ENCODE results near the gene ESR2.
"Not testable (repeated sequence)": the region's sequence is repeated elsewhere in the genome, so short reads cannot be mapped to it uniquely, and the experiment has no call there.

ESR2 gene

DNA sequence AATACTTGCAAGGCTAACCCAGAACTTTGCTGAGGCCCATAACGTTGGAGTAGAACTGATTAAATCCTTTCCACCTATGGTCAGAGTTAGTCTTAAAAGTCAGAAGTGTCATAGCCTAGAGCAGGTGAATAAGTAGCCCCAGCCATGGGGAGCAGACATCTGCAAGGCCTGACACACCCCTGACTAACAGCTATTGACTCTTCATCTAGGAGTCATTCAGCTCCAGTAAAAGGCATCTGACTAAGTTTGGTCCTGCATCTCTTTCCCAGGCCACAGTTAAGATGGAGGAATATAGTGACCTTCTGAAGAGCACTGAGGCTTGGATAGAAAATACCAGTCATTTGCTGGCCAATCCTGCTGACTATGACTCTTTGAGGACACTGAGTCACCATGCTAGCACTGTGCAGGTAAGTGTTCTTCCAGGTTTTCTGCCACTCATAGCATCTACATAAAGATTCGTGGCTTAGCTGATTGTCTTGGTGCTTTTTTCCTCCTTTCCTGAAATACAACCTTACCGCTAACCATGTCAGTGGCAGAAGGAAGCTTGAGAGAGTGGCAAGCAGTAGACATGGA lies 212.9 kb downstream of the ESR2 start:
- DNase-seq (ENCODE audit: low read depth), result no peak

DNA sequence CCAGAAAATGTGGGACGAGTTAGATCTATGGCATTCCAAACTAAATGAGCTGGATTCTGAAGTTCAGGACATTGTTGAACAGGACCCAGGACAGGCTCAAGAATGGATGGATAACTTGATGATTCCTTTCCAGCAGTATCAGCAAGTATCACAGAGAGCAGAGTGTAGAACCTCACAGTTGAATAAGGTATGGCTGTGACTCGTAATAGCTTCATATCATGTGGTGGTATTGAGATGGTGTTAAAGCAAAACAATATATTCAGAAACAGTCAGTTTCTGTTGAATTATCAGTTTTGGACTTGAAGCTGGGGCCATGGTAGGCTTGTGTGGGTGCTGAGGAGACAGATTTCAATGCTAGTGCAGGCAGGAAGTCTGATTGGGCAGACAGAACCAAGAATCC lies 213.7 kb downstream of the ESR2 start:
- no peak for DNase-seq (ENCODE audit: low read depth)

DNA sequence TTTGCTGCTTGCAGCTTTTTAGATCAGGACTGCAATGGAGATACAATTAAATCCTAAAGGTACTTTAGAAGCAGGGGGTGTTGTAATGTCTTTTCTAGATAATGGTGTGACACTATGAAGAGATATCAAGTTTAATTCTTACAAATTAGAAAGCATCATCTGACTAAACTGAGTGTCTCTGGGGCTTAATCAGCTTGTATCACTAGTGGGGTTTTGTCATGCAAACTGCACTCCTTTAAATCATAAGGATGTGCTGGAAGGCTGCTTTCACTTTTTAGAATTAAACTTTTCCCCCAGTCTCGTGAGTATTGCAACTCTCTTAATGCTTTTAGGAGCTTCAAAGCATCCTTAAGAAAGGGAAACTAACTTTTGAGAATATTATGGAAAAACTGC lies 218.6 kb downstream of the ESR2 start:
- DNase-seq (ENCODE audit: low read depth), result no peak

DNA sequence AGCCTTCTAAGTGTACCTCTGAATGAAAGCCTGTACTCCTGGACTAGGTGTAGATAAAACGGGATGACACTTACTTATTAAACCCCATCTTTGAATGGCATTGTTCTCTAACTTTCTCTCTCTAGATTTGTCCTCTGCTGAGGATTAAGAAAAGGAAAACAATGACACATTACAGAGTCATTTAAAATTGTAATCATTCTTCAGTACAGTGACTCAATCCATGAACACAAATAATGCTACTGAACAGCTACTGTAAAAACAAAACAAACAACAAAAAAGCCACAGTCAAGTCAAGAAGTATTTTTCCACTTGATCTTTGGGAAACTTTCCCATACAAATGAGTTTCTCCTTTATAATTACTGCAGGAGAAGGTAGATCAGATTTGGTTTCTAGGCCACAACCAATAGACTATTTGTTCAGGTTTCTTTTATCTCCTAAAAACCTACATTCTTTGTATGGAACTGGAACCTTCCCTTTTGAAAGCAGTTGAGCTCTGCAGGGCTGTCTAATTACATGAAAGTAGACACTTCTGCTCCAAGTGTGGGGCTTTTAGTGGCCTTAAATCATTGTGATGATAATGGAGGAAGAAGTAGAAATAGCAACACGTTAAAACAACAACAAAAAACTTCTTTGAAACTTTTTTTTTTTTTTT lies 219.1 kb downstream of the ESR2 start:
- no peak for DNase-seq (ENCODE audit: low read depth)

DNA sequence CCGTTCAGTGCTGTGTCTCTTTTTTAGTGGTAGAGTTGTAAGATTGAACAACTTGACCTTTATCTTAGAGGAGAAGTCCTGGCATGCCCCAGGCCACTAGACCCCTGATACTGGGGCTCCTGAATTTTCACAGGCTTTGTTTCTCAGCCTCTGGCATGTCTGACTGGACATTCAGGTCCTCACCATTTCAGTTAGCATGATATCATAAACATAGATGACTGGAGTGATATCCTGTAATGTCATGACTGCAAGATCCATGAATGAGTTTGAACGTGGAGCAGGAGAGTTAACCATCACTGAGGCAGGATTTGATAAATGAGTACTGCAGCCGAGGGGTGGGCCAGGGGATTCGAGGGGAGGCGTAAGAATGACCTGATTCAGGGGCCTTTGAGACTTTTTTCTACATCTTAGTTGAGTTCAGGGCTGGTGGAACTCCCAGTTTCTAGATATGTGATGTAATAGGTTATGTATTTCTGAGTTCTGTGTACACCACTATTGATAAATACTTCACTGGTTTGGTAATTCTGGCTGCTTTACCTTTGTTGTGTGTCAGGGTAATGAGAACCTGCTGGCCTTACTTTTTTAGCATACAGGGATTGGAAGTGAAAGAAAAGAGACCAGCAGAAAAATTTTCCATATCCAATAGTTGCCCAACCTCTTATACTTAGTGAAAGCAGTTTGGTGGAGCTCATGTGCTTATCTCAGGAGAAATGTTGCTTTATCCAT lies 224.4 kb downstream of the ESR2 start:
- DNase-seq (ENCODE audit: low read depth), result no peak

DNA sequence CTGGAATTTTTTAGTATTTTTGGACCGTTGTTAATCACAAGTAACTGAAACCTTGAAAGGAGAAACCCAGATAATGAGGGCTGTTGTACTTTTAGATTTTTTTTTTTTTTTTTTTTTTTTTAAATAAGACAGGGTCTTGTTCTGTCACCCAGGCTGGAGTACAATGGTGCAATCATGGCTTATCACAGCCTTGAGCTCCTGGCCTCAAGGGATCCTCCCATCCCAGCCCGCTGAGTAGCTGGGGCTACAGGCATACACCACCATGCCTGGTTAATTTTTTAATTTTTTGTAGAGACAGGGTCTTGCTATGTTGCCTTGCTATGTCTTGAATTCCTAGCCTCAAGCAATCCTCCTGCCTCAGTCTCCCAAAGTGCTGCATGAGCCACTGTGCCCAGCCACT lies 229.7 kb downstream of the ESR2 start:
- DNase-seq (ENCODE audit: low read depth), result no peak

DNA sequence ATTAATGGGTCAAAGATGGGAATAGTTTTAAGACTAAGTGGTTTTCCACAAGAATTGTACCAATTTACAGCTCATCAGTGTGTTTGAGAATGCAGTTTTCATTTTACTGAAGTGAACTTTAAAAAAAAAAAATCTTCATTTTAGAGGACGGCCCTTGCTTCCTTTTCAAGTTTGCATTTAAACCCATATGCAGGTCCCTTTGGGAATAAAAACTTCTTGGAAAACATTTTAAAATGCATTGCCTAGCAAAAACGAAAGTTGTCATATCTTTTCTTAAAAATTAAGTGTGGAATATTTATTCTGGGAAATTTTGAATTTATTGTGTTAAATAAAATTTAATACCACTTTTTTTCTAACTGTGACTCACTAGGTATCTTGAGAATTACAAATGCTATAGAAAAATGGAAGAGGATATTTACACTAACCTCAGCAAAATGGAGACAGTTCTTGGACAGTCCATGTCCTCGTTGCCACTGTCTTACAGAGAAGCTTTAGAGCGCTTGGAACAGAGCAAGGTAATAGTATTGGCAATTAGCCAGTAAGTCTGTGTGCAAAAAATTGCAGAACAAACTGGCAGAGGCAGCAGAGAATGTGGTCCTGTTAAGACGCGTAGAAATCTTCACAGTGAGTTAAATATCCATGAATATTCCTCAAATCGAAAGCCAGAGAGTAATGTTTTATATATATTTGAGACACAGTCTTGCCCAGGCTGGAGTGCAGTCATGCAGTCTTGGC lies 231.6 kb downstream of the ESR2 start:
- DNase-seq (ENCODE audit: low read depth), result no peak

DNA sequence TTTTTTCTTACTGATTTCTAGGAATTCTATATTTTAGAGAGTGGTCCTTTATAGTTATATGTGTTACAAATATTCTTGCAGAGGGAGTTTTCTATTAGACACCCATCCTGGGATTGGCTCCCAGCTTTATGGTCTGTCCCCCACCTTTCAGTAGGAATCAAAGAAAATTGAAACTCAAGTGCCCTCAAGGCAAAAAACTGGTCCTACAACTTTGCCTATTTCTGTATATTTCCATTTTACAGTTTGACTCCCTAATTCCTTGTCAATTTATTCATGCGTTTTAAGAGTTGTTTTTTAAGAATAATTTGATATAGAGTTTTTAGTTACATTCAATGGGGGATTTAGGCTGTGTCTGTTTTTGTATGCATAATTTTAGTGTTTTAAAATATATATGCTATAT lies 232.5 kb downstream of the ESR2 start:
- DNase-seq (ENCODE audit: low read depth), result no peak

DNA sequence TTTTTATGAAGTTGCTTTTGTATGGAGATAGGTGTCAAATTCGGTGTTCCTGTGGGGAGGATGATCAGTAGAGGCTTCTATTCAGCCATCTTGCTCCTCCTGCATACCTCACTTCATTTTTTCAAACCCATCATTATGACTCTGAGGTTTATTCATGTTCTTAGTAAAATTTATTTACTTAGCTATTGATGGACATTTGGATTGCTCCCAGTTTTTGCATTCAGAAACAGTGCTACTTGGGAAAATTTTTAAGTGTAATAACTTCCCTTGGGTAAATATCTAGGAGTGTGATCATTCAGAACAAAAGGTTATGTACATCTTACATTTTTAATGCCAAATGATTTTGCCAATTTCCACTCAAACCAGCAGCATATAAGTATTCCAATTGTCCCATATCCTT lies 233.1 kb downstream of the ESR2 start:
- no peak for DNase-seq (ENCODE audit: low read depth)

DNA sequence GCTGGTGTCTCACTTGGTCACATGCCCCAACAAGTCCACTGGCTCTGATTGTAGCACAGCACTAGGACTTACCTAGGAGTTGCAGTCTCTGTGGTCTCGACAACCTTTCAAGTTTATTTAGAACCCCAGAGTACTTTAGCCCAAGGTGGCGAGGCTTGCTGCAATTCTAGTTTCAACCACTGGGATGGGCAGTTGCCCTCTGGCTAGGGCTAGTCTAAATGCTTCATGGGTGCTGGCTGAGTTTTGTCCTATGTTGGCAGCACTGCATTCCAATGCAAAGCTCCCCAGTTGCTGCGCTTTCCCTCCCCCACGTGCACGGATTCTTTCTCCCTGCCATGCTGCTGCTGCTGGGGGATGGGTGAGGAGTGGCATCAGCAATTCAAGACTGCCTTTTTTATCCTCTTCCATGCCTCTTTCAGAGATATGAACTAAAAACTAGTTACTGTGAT lies 233.5 kb downstream of the ESR2 start:
- DNase-seq (ENCODE audit: low read depth), result no peak

DNA sequence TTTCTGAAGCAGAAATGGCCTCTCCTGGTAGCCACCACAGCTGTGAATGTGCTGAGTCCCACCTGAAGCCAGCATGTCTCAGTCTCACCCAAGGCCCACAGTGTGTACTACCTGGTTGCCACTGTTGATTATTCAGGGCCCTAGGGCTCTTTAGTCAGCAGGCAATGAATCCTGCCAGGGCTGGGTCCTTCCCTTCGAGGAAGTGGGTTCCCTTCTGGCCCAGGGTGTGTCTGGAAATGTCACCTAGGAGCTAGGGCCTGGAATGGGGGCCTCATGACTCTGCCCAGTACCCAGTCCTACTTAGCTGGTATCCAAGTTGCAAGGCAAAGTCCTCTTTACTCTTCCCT lies 234.0 kb downstream of the ESR2 start:
- no peak for DNase-seq (ENCODE audit: low read depth)

DNA sequence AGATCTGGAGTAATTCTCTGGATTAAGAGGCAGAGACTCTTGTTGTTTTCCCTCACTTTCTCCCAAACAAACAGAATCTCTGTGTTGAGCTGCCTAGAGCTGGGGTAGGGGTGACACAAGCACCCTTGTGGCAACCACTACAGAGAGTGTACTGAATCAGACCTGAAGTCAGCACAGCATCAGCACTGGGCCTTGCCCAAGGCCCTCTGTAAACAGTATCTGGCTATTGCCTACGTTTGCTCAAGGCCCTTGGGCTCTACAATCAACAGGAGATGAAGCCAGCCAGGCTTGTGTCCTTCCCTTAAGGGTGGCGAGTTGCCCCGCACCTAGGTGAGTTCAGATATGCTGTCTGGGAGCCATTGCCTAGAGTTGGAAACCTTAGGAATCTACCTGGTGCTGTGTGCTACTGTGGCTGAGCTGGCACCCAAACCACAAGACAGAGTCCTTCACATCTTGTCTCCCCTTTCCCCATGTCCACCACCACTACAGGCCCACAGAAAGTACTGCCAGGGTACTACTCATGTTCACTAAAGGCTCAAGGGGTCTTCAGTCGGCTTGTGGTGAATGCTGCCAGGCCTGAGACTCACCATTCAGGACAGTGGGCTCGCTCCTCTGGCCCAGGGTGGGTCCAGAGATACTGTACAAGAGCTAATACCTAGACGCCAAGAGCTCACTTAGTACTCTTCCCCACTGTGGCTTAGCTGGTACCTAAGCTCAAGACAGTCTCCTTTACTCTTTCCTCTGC lies 234.5 kb downstream of the ESR2 start:
- no peak for DNase-seq (ENCODE audit: low read depth)

DNA sequence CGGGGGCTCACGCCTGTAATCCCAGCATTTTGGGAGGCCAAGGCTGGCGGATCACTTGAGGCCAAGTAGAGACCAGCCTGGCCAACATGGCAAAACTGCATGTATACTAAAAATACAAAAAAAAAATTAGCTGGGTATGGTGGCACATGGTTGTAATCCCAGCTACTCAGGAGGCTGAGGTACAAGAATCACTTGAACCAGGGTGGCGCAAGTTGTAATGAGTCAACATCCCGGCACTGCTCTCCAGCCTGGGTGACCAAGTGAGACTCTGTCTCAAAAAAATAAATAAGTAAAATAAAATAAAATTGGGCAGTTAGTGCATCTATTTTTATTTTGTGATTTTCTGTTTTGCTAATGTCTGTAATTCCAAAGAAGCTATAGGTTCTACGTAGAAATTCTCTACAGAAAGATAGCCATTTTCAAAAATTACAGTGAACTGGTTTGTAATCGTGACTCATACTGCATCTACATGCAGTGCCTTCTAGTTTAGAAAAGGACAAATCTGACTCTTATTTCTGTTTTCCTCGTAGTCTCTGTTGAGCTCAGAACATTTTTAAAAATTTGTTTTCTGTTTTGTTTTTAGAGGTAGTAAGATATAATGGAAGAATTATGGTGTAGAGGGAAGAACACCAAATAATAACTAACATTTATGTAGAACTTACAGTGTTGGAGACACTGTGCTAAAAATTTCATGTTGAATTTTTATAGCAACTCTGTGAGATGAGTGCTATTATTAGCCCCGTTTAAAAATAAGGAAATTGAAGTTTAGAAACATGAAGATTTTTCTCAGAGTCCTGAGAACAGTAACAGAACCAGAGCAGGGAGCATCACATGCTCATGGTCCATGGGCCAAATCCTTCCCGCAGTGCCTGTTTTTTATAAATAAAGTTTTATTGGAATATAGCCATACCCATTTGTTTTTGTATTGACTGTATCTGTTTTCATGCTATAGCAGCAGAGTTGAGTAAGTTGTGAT lies 240.2 kb downstream of the ESR2 start:
- no peak for DNase-seq (ENCODE audit: low read depth)

DNA sequence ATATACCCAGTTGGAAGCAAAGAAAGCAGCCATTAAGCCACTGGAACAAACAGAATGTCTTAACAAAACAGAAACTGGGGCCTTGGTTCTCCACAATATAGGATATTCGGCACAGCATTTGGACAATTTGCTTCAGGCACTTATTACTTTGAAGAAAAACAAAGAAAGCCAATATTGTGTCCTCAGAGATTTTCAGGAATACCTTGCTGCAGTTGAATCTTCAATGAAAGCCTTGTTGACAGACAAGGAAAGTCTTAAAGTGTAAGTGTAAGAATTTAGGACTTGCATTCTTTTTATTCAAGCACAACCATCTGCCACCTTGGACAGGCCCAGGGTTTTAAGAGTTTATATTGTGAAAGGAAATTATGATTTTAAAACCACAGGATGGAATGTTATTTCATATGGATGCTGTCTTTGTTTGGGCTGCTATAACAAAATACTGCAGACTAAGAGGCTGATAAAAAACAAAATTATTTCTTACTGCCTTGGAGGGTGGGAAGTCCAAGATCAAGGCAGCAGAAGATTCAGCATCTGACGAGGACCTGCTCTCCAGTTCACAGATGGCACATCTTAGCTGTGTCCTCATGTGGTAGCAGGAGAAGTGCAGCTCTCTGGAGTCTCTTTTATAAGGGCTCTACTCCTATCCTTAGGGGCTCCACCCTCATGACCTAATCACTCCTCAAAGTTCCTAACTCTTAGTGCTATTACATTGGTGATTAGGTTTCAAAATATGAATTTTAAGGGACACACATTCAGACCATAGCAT lies 244.4 kb downstream of the ESR2 start:
- DNase-seq (ENCODE audit: low read depth), result no peak

DNA sequence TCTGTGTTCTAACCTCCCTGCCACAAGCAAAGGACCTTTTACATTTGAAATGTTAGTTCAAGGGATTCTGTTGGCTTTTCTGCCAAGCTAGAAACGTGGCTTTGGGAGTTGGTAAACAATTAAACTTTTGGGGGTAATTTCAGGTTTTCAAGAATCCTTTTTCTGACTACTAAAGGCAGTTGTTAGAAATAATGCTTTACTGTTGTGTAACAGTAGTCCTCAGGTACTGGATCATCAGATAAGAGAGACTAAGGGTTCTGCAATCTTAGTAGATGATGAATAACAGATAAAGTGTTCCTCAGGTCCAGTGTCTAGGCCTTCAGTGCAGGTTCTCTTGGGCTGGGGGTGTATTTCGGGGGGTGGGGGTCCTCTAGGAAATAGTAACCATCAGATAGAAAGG lies 249.1 kb downstream of the ESR2 start:
- no peak for DNase-seq (ENCODE audit: low read depth)

DNA sequence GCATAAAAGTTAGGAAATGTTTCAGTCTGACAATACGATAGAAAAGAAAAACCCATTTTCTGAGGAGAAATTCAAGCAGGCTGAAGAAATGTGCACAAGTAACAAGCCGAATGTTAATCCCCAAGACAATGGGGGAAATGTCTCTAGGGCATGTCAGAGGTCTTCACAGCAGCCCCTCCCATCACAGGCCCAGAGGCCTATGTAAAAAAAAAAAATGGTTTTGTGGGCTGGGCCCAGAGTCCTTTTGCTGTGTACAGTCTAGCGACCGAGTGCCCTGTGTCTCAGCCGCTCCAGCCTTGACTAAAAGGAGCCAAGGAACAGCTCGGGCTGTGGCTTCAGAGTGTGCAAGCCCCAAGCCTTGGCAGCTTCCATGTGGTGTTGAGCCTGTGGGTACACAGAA lies 250.9 kb downstream of the ESR2 start:
- not testable (repeated sequence) for DNase-seq (ENCODE audit: low read depth)

DNA sequence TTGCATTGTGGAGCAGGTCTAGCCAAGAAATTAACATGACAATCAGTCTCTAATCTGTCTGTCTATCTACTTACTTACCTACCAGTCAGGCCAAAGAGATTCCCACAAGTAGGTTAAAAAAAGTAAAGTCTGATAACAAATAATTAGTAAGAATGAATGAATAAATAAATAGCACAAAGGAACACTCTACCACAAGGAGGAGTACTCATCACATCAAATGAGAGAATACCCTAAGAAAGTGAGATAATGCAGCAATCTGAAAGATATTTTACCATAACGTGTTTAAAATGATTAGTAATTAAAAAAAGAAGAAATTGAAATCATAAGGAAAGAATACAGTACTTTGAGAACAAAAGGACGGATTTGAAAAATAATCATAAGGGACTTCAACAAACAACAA lies 254.1 kb downstream of the ESR2 start:
- DNase-seq (ENCODE audit: low read depth), result no peak

DNA sequence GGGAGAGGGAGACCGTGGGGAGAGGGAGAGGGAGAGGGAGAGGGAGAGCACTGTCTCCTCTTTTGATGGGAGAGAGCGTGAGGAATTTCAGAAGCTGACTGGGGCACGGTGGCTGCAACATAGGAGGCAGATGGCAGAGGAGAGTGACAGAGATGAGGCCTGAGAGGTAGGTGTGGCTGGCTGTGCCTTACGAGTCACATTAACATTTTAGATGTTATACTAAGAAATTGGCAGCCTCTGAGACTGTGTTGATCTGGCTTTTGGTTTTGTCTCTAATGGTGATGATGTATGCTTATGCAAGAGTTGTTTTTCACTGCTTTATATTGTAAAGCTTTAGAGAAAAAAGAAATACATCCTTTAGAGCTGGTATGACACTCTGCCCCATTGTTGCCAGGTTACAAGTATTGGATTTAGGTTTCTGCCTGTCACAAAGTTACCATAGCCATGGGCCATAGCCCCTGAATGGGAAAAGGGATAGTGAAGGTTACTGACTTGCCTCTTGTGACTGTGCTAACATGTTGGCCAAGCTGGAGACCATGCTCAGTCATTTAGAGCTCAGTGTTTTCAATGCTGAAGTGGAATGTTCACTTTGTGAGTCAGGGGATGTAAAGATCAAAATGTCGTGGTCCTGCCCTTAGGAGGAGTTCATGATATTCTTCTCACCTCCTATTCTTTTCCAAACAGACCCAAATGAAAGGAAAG lies 255.2 kb downstream of the ESR2 start:
- DNase-seq (ENCODE audit: low read depth), result no peak

DNA sequence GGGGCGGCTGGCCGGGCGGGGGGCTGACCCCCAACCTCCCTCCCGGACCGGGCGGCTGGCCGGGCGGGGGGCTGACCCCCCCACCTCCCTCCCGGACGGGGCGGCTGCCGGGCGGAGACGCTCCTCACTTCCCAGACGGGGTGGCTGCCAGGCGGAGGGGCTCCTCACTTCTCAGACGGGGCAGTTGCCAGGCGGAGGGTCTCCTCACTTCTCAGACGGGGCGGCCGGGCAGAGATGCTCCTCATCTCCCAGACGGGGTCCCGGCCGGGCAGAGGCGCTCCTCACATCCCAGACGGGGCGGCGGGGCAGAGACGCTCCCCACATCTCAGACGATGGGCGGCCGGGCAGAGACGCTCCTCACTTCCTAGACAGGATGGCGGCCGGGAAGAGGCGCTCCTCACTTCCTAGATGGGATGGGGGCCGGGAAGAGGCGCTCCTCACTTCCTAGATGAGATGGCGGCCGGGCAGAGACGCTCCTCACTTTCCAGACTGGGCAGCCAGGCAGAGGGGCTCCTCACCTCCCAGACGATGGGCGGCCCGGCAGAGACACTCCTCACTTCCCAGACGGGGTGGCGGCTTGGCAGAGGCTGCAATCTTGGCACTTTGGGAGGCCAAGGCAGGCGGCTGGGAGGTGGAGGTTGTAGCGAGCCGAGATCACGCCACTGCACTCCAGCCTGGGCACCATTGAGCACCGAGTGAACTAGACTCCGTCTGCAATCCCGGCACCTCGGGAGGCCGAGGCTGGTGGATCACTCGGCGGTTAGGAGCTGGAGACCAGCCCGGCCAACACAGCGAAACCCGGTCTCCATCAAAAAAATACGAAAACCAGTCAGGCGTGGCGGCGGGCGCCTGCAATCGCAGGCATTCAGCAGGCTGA lies 256.1 kb downstream of the ESR2 start:
- not testable (repeated sequence) for DNase-seq (ENCODE audit: low read depth)

All from T-helper 22 cell (primary cell).